GM23338 (cell line): Measurements from ENCODE around the gene EPPIN.

Experiments used
- CREB1 ChIP-seq: fragments of 250-450 bp; sonication (Bioruptor Pico); IDR thresholded peaks from 2 replicates; pipeline ENCODE4 v1.5.0; 2020; ENCODE audit warnings: low read depth, mild to moderate bottlenecking, moderate library complexity
- EZH2 ChIP-seq: fragments of 200-600 bp; sonication (generic); IDR thresholded peaks from one replicate; pipeline ENCODE4 v1.8.0; 2017; ENCODE audit warnings: antibody characterized with exemption, mild to moderate bottlenecking, low read depth; ENCODE audit not compliant: unreplicated experiment
- EZH2phosphoT487 ChIP-seq: fragments of 200-600 bp; sonication (generic); IDR thresholded peaks from one replicate; pipeline ENCODE4 v1.8.1; 2018; ENCODE audit warnings: antibody characterized with exemption; ENCODE audit not compliant: unreplicated experiment
- JUNB ChIP-seq: IDR thresholded peaks from one replicate; pipeline ENCODE4 v1.6.1; 2016; ENCODE audit warnings: antibody characterized with exemption; ENCODE audit not compliant: unreplicated experiment
- POLR2AphosphoS5 ChIP-seq: IDR thresholded peaks from 2 replicates; pipeline ENCODE4 v1.6.1; 2016; ENCODE audit warnings: antibody characterized with exemption, low read depth
- ZNF331 ChIP-seq: fragments of 250-450 bp; sonication (Bioruptor Pico); IDR thresholded peaks from 2 replicates; pipeline ENCODE4 v1.5.0; 2020; ENCODE audit warnings: low read depth, mild to moderate bottlenecking, moderate library complexity
- TF ChIP-seq, protein P1 (sequence below), 2 experiments: fragments of 200-600 bp in 1 of 2; sonication (generic) in 1 of 2; conservative IDR thresholded peaks; 2 replicates each; pipeline versions ENCODE4 v1.5.1 to v1.6.1; 2016 to 2017; ENCODE audit warnings: antibody characterized with exemption in 2 of 2, low read depth in 2 of 2, mild to moderate bottlenecking in 2 of 2, moderate library complexity in 1 of 2
- TF ChIP-seq, protein P2 (sequence below): IDR thresholded peaks from one replicate; pipeline ENCODE4 v1.6.1; 2018; ENCODE audit warnings: antibody characterized with exemption; ENCODE audit not compliant: unreplicated experiment

DNA sequence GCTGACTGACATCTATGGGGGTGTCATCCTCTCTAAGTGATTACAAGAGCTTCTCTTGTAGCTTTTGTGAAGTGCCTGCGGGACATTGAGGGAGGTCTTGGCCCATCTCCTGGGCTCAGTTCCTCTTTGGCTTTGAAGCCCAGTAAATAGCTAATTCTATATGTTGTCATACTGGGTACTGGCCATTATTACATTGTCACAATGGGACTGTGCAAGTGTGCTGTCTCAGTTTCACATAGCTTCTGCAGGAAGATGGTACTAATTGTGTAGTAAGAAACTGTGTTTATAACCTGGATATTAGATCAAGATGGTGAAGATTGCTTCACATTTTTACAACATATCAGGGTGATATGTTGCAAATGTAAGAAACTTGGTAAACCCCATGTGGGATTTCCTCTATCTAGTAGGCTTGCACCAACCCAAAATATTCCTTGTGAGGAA is 51.7 kb downstream of the EPPIN start:
- no peak for TF ChIP-seq EZH2phosphoT487
- TF ChIP-seq, protein P1, sequence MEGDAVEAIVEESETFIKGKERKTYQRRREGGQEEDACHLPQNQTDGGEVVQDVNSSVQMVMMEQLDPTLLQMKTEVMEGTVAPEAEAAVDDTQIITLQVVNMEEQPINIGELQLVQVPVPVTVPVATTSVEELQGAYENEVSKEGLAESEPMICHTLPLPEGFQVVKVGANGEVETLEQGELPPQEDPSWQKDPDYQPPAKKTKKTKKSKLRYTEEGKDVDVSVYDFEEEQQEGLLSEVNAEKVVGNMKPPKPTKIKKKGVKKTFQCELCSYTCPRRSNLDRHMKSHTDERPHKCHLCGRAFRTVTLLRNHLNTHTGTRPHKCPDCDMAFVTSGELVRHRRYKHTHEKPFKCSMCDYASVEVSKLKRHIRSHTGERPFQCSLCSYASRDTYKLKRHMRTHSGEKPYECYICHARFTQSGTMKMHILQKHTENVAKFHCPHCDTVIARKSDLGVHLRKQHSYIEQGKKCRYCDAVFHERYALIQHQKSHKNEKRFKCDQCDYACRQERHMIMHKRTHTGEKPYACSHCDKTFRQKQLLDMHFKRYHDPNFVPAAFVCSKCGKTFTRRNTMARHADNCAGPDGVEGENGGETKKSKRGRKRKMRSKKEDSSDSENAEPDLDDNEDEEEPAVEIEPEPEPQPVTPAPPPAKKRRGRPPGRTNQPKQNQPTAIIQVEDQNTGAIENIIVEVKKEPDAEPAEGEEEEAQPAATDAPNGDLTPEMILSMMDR (conservative IDR thresholded peaks at IDR 0.05; ENCODE audit: low read depth in 2 of 2) = no peak
- TF ChIP-seq, protein P2, sequence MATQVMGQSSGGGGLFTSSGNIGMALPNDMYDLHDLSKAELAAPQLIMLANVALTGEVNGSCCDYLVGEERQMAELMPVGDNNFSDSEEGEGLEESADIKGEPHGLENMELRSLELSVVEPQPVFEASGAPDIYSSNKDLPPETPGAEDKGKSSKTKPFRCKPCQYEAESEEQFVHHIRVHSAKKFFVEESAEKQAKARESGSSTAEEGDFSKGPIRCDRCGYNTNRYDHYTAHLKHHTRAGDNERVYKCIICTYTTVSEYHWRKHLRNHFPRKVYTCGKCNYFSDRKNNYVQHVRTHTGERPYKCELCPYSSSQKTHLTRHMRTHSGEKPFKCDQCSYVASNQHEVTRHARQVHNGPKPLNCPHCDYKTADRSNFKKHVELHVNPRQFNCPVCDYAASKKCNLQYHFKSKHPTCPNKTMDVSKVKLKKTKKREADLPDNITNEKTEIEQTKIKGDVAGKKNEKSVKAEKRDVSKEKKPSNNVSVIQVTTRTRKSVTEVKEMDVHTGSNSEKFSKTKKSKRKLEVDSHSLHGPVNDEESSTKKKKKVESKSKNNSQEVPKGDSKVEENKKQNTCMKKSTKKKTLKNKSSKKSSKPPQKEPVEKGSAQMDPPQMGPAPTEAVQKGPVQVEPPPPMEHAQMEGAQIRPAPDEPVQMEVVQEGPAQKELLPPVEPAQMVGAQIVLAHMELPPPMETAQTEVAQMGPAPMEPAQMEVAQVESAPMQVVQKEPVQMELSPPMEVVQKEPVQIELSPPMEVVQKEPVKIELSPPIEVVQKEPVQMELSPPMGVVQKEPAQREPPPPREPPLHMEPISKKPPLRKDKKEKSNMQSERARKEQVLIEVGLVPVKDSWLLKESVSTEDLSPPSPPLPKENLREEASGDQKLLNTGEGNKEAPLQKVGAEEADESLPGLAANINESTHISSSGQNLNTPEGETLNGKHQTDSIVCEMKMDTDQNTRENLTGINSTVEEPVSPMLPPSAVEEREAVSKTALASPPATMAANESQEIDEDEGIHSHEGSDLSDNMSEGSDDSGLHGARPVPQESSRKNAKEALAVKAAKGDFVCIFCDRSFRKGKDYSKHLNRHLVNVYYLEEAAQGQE = no peak
- TF ChIP-seq EZH2 = no peak
- TF ChIP-seq POLR2AphosphoS5 = no peak
- TF ChIP-seq JUNB = no peak
- TF ChIP-seq CREB1 (CRISPR knock-in tag) = no peak
- no peak for TF ChIP-seq ZNF331 (CRISPR knock-in tag)
